Cardiac fibroblast (primary cell): Measurements from ENCODE around the gene IL1RAP.
"Not testable (repeated sequence)": the region's sequence is repeated elsewhere in the genome, so short reads cannot be mapped to it uniquely, and the experiment has no call there.

Source experiments
- DNase-seq, 2 donors: peaks; one replicate each; pipeline versions ENCODE4 v3.0.0 to v3.0.0-alpha.2; 2010; ENCODE audit warnings: low read depth in 2 of 2
- H3K4me3 ChIP-seq, 2 donors: replicated peaks in 1 of 2; 1 replicate in 1 of 2; 2 replicates in 1 of 2; pipeline ENCODE4 v1.5.1; 2011; ENCODE audit warnings: low read depth in 2 of 2, low read length in 2 of 2, mild to moderate bottlenecking in 2 of 2, moderate library complexity in 1 of 2
- CTCF ChIP-seq: IDR thresholded peaks from one replicate; pipeline ENCODE4 v1.5.1; 2011; ENCODE audit warnings: low read depth, mild to moderate bottlenecking, low read length, inconsistent platforms

Gene IL1RAP

DNA sequence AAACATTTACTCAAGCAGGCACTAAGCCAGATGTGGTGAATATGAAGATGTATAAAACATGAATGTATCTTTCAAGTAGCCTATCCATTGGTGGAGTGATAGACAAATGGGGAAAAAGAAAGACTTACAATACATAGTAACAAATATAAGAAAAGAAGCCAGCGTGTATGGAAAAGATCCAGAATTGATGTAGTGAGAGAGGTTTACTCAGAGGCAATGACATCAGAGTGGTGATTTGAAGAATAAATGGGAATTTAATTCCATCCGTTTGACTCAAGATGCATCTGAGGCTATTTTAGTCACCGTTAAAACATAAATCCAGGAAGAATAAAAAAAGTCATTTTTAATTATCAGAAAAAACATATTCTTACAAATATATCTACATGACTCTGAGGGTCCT, 162.6 kb downstream of the IL1RAP start:
- no peak overlapping the region for H3K4me3 ChIP-seq
- peak in 1 of 2 donors; percentile 71 for DNase-seq
- no peak for TF ChIP-seq CTCF

GRCh38 chr3:190677001-190677400, 163.1 kb downstream of the IL1RAP start:
- TF ChIP-seq CTCF = no peak
- DNase-seq = peak in 1 of 2 donors; percentile 39
- no peak overlapping the region for H3K4me3 ChIP-seq

DNA sequence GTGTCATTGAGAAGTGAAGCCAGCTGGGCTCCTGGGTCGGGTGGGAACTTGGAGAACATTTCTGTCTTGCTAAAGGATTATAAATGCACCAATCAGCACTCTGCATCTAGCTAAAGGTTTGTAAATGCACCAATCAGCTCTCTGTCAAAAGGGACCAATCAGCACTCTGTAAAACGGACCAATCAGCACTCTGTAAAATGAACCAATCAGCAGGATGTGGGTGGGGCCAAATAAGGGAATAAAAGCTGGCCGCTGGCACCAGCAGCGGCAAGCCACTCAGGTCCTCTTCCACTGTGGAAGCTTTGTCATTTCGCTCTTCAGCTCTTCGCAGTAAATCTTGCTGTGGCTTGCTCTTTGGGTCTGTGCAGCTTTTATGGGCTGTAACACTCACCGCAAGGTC, 164.0 kb downstream of the IL1RAP start:
- H3K4me3 ChIP-seq, DNase-seq: not testable (repeated sequence)

DNA sequence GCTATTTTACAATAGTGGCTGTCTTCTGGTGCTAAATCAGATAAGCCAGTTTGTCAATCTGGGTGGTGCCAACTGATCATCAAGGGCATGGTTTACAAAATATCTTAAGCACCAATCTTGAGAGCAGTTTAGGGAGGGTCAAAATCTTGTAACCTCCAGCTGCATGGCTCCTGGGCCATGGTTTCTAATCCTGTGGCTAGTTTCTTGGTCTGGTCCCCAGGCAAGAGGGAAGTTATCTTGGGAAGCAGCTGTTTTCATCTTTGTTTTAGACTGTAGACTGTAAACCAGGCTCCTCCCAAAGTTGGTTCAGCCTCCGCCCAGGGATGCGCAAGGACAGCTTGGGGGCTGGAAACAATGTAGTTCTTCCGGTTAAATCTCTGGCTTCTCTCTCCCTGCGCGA, 166.8 kb downstream of the IL1RAP start:
- no peak overlapping the region for H3K4me3 ChIP-seq
- DNase-seq = no peak
- TF ChIP-seq CTCF = no peak

DNA sequence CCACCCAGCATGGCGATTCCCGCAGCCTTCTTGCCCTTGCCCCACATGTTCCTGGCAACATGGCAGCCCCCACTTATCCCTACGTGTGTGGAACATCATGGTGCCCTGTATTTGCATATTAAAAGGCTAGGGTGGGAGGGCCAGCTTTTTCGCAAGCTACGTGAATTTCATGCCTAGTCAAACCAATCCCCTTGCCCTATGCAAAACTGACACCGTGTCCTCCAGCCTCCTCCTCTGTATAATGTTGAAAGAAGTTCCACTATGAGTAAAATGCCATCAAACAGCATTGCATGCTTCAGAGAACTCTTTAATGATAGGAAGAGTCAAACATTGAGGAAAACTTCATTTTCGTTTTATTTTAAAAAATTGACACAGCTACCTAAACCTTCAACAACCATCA, 170.9 kb downstream of the IL1RAP start:
- H3K4me3 ChIP-seq = no peak overlapping the region
- no peak for TF ChIP-seq CTCF
- no peak for DNase-seq

- DNase-seq = no peak
- no peak overlapping the region for H3K4me3 ChIP-seq
- no peak for TF ChIP-seq CTCF
Measured at GRCh38 chr3:190686011-190686410, 172.1 kb downstream of the IL1RAP start.

GRCh38 chr3:190690246-190690645, 176.4 kb downstream of the IL1RAP start:
- DNase-seq = no peak
- H3K4me3 ChIP-seq = no peak overlapping the region
- TF ChIP-seq CTCF = no peak
